GM12864 (cell line): ENCODE measurements around the gene TSTD1.

Experiments used
- DNase-seq: peaks from one replicate; pipeline ENCODE4 v3.0.0-alpha.2; 2011; ENCODE audit warnings: low read depth
- H3K4me3 ChIP-seq: 2 replicates; pipeline ENCODE4 v1.5.1; 2011; ENCODE audit warnings: mild to moderate bottlenecking, low read depth, low read length, control low read depth
- TF ChIP-seq, protein P1 (sequence below): IDR thresholded peaks from 2 replicates; pipeline ENCODE4 v1.5.1; 2011; ENCODE audit warnings: low read depth, mild to moderate bottlenecking, moderate library complexity, low read length, control low read depth, inconsistent platforms; ENCODE audit errors: missing control alignments

TSTD1 gene

DNA sequence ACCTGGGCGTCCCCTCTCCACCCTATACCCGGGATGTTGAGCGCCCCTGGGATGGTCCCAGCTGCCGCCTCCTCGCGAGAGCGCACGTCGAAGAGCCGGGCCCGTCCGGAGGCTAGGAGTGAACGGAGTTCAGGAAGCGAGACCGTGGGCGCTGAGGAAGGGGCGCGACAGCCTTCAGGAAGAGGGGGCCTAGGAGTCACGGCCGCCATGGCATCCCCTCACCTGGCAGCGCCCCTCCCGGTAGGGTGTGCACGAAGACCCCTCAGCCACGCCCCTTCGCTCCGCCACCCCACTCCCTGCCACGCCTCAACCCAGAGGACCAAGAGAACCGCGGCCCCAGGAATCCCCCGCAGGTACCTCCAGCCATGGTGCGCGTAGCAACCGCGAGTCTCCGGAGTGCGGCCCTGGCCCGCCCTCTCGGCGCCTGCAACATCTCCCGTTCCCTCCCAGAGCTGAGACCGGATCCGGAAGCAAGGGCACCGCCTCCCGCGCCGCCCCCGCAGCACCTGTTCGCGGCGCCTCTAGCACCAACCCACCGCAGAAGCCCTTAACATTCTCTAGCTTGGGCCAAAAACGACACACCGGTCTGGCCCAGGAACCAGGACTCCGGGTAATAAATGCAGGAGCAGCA is at the start of gene TSTD1:
Gene TSTD1 (minus strand): TSS at position 442 of the 631 bp plus-strand sequence. CDS start 75 bp downstream, at position 367.
- peak within 1 kb of the TSS; percentile 83 for H3K4me3 ChIP-seq
- DNase-seq = no peak
- TF ChIP-seq, protein P1, sequence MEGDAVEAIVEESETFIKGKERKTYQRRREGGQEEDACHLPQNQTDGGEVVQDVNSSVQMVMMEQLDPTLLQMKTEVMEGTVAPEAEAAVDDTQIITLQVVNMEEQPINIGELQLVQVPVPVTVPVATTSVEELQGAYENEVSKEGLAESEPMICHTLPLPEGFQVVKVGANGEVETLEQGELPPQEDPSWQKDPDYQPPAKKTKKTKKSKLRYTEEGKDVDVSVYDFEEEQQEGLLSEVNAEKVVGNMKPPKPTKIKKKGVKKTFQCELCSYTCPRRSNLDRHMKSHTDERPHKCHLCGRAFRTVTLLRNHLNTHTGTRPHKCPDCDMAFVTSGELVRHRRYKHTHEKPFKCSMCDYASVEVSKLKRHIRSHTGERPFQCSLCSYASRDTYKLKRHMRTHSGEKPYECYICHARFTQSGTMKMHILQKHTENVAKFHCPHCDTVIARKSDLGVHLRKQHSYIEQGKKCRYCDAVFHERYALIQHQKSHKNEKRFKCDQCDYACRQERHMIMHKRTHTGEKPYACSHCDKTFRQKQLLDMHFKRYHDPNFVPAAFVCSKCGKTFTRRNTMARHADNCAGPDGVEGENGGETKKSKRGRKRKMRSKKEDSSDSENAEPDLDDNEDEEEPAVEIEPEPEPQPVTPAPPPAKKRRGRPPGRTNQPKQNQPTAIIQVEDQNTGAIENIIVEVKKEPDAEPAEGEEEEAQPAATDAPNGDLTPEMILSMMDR = no peak

DNA sequence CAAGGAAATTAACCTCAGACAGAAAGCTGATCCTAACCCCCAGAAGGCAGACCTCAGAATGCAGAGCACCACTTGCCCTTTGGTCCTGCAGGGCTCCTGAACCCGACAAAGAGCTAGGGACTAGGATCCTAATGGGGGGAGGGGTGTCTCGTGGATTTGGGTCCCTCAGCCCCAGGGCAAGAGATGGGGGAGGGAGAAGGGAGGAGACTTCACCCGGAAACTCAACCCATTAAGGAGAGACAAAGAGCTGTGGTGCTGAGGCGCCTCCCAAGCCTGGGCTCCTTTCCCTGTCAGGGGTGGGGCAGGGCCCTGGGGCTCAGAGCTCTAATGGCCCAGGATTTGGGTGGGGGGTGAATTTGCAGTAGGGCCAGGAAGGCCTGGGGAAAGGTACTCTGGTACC is 47.7 kb upstream of the TSTD1 start:
- DNase-seq = no peak
- TF ChIP-seq, protein P1 = no peak
- H3K4me3 ChIP-seq = no peak overlapping the region

GRCh38 chr1:161085165-161085564 is 46.4 kb upstream of the TSTD1 start:
- H3K4me3 ChIP-seq = no peak overlapping the region
- no peak for DNase-seq
- TF ChIP-seq, protein P1 = no peak

GRCh38 chr1:161084597-161084988 is 45.8 kb upstream of the TSTD1 start:
- H3K4me3 ChIP-seq = no peak overlapping the region
- no peak for DNase-seq
- TF ChIP-seq, protein P1 = no peak

DNA sequence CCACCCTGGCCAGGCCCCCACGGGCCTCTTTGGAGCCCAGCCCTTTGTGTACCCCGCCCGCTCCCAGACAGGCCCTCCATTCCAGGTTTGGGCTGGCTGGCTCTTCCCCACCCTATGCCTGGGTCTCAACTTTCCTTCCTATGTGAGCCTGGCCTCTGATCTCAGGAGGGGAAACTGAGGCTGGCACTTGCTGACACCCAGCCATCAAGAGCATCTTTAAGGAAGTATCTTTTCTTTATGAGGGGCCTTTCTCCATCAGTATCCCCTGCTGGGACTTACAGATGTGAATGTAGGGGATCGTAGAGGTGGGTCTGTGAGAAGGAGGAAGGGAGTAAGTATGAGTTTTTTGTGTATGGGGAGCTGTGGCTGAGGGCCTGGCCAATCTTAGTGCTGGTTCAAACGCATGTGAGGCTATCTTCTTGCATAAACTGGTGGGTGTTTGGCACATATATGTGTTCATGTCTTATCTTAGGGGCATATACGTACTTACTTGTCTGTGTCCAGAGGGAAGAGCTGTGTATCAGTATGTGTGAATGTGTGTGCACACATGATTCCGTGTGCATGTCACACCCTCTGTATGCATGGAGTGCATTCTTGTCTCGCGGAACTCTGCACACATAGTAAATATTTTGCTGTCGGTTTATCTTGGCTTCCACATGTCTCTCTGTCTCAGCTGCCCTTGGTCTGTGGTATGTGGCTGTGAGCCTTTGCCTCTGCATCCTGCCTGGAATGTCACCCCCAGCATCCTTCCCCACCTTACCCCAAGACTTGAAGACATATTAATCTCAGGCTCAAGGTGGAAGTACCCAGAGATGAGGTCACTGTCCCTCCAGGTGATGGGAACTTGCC is 45.2 kb upstream of the TSTD1 start:
- TF ChIP-seq, protein P1 = no peak
- no peak for DNase-seq
- H3K4me3 ChIP-seq = no peak overlapping the region

- TF ChIP-seq, protein P1 = no peak
- DNase-seq = no peak
- no peak overlapping the region for H3K4me3 ChIP-seq
Observed at GRCh38 chr1:161082996-161083747, 44.4 kb upstream of the TSTD1 start.
